H9 (cell line): Measurements from ENCODE around the gene UQCC2. TPM values are rescaled to one million over a fixed set of nuclear protein-coding genes. Genes with fewer than 3 reads are reported as not detected.
A peak's percentile ranks its signal among the peaks of the same experiment; 100 is the strongest.

Experiments used
- DNase-seq: peaks from one replicate; pipeline ENCODE4 v3.0.0-alpha.2; 2017
- H2AFZ ChIP-seq: one replicate; pipeline ENCODE4 v1.6.1; 2013; ENCODE audit warnings: mild to moderate bottlenecking, low read length, control low read depth, moderate library complexity
- H2AK5ac ChIP-seq: 2 replicates; pipeline ENCODE4 v1.6.1; 2013; ENCODE audit warnings: low read length, control low read depth, mixed read lengths; ENCODE audit not compliant: insufficient read length
- H2BK120ac ChIP-seq: one replicate; pipeline ENCODE4 v1.6.1; 2013; ENCODE audit warnings: low read depth, mild to moderate bottlenecking, low read length, control low read depth, inconsistent platforms; ENCODE audit not compliant: poor library complexity, severe bottlenecking
- H2BK12ac ChIP-seq: 2 replicates; pipeline ENCODE4 v1.6.1; 2013; ENCODE audit warnings: low read length, control low read depth, mixed read lengths, low read depth; ENCODE audit not compliant: insufficient read length
- H2BK15ac ChIP-seq: 2 replicates; pipeline ENCODE4 v1.6.1; 2013; ENCODE audit warnings: low read depth, low read length, control low read depth
- H2BK20ac ChIP-seq: one replicate; pipeline ENCODE4 v1.6.1; 2013; ENCODE audit warnings: low read depth, mild to moderate bottlenecking, low read length, control low read depth, inconsistent platforms; ENCODE audit not compliant: poor library complexity, severe bottlenecking
- H2BK5ac ChIP-seq: 2 replicates; pipeline ENCODE4 v1.6.1; 2013; ENCODE audit warnings: low read length, control low read depth, mixed read lengths; ENCODE audit not compliant: insufficient read length
- H3K14ac ChIP-seq: 2 replicates; pipeline ENCODE4 v1.6.1; 2013; ENCODE audit warnings: low read length, control low read depth; ENCODE audit not compliant: insufficient read depth
- H3K18ac ChIP-seq: 2 replicates; pipeline ENCODE4 v1.6.1; 2013; ENCODE audit warnings: low read depth, mild to moderate bottlenecking, mixed read lengths, low read length, control low read depth; ENCODE audit not compliant: insufficient read length
- H3K23ac ChIP-seq: 2 replicates; pipeline ENCODE4 v1.6.1; 2013; ENCODE audit warnings: low read length, control low read depth, mixed read lengths, low read depth; ENCODE audit not compliant: insufficient read length
- H3K23me2 ChIP-seq: 2 replicates; pipeline ENCODE4 v1.6.1; 2013; ENCODE audit warnings: low read depth, mild to moderate bottlenecking, mixed read lengths, low read length, control low read depth; ENCODE audit not compliant: insufficient read length, poor library complexity, severe bottlenecking
- H3K27ac ChIP-seq: 2 replicates; pipeline ENCODE4 v1.5.1; 2013; ENCODE audit warnings: low read length, control low read depth, mixed read lengths, low read depth; ENCODE audit not compliant: insufficient read length
- H3K27me3 ChIP-seq: 2 replicates; pipeline ENCODE4 v1.6.1; 2013; ENCODE audit warnings: low read length, control low read depth, inconsistent platforms; ENCODE audit not compliant: insufficient read depth
- H3K4ac ChIP-seq: 2 replicates; pipeline ENCODE4 v1.6.1; 2013; ENCODE audit warnings: low read depth, mild to moderate bottlenecking, control low read depth, inconsistent platforms, low read length, moderate library complexity
- H3K4me1 ChIP-seq: 2 replicates; pipeline ENCODE4 v1.6.1; 2013; ENCODE audit warnings: low read length, control low read depth, inconsistent platforms; ENCODE audit not compliant: insufficient read depth
- H3K4me2 ChIP-seq: 2 replicates; pipeline ENCODE4 v1.6.1; 2013; ENCODE audit warnings: low read length, control low read depth, mixed read lengths; ENCODE audit not compliant: insufficient read length, insufficient read depth
- H3K56ac ChIP-seq: 2 replicates; pipeline ENCODE4 v1.6.1; 2013; ENCODE audit warnings: low read depth, mild to moderate bottlenecking, mixed read lengths, low read length, control low read depth; ENCODE audit not compliant: insufficient read length
- H3K79me1 ChIP-seq: 2 replicates; pipeline ENCODE4 v1.6.1; 2013; ENCODE audit warnings: low read depth, mild to moderate bottlenecking, moderate library complexity, low read length, control low read depth, inconsistent platforms; ENCODE audit not compliant: insufficient read depth, poor library complexity, severe bottlenecking
- H3K79me2 ChIP-seq: 2 replicates; pipeline ENCODE4 v1.6.1; 2013; ENCODE audit warnings: low read length, control low read depth, inconsistent platforms; ENCODE audit not compliant: insufficient read depth
- H3K9ac ChIP-seq: 2 replicates; pipeline ENCODE4 v1.6.1; 2013; ENCODE audit warnings: low read length, control low read depth, mixed read lengths; ENCODE audit not compliant: insufficient read length; ENCODE audit errors: extremely low read depth
- H3K9me3 ChIP-seq: one replicate; pipeline ENCODE4 v1.6.1; 2013; ENCODE audit warnings: low read depth, low read length, inconsistent platforms; ENCODE audit not compliant: control insufficient read depth
- H3T11ph ChIP-seq: one replicate; pipeline ENCODE4 v1.6.1; 2013; ENCODE audit warnings: mild to moderate bottlenecking, low read length, control low read depth, inconsistent platforms
- H4K20me1 ChIP-seq: one replicate; pipeline ENCODE4 v1.6.1; 2013; ENCODE audit not compliant: control insufficient read depth, insufficient read length, insufficient read depth
- H4K5ac ChIP-seq: 2 replicates; pipeline ENCODE4 v1.6.1; 2013; ENCODE audit warnings: low read depth, mild to moderate bottlenecking, mixed read lengths, low read length, control low read depth; ENCODE audit not compliant: insufficient read length
- H4K8ac ChIP-seq: replicated peaks from 2 replicates; pipeline ENCODE4 v1.6.1; 2013; ENCODE audit warnings: low read length, control low read depth, mixed read lengths, low read depth; ENCODE audit not compliant: insufficient read length
- H4K91ac ChIP-seq: 2 replicates; pipeline ENCODE4 v1.6.1; 2013; ENCODE audit warnings: low read depth, mild to moderate bottlenecking, moderate library complexity, mixed read lengths, low read length, control low read depth; ENCODE audit not compliant: insufficient read length
- H3K27ac Mint-ChIP-seq, 3 experiments: 2 replicates in 2 of 3; 3 replicates in 1 of 3; pipeline ENCODE4 v1.8.0; 2020 to 2021; ENCODE audit warnings: mixed read lengths in 3 of 3, mild to moderate bottlenecking in 1 of 3, moderate library complexity in 1 of 3
- H3K27me3 Mint-ChIP-seq: 2 replicates; pipeline ENCODE4 v1.8.0; 2021; ENCODE audit warnings: low read depth, mild to moderate bottlenecking, moderate library complexity, mixed read lengths
- H3K36me3 Mint-ChIP-seq, 3 experiments: 2 replicates in 2 of 3; 3 replicates in 1 of 3; pipeline ENCODE4 v1.8.0; 2020 to 2021; ENCODE audit warnings: low read depth in 3 of 3, mixed read lengths in 3 of 3; ENCODE audit not compliant: insufficient read depth in 1 of 3
- H3K4me1 Mint-ChIP-seq, 2 experiments: 2 replicates each; pipeline ENCODE4 v1.8.0; 2020; ENCODE audit warnings: mixed read lengths in 2 of 2
- H3K4me3 Mint-ChIP-seq, 2 experiments: 2 replicates in 1 of 2; 3 replicates in 1 of 2; pipeline ENCODE4 v1.8.0; 2020 to 2021; ENCODE audit warnings: mild to moderate bottlenecking in 2 of 2, mixed read lengths in 2 of 2, moderate library complexity in 1 of 2
- H3K9me3 Mint-ChIP-seq, 2 experiments: 2 replicates in 1 of 2; 3 replicates in 1 of 2; pipeline ENCODE4 v1.8.0; 2020; ENCODE audit warnings: mild to moderate bottlenecking in 2 of 2, mixed read lengths in 2 of 2, moderate library complexity in 1 of 2
- CTCF ChIP-seq: fragments of 200-600 bp; sonication (generic); conservative IDR thresholded peaks from 3 replicates; pipeline ENCODE4 v1.8.0; 2021; ENCODE audit warnings: antibody characterized with exemption, mild to moderate bottlenecking
- WGBS: extraction: QIAGEN DNeasy Blood & Tissue Kit; methylation state at CpG from one replicate; pipeline ENCODE4 v1.1.7; 2013; ENCODE audit warnings: missing lambda C conversion rate, low lambda C conversion rate, mixed read lengths; ENCODE audit not compliant: insufficient read length; ENCODE audit errors: extremely low coverage; 5-methylcytosine and 5-hydroxymethylcytosine counted together
- total RNA-seq: library from RNA; stranded (reverse); gene quantifications from 2 replicates; pipeline ENCODE4 v1.2.1, GENCODE V29; 2021

Gene UQCC2
- total RNA-seq, 1 experiment from 2014 or later, result 140 TPM

- no peaks in the 10 kb centered on the region for H3K9me3 ChIP-seq
Observed at GRCh38 chr6:33758815-33759216, 47.3 kb upstream of the UQCC2 start.

More at GRCh38 chr6:33758815-33759216, 47.3 kb upstream of the UQCC2 start:
- Histone ChIP-seq H3K27me3 (no peaks in the 10 kb centered on the region), H3K4me2 (no peak overlapping the region), H2BK12ac (no peak overlapping the region), H2BK5ac (no peak overlapping the region), H2AFZ (no peak overlapping the region), H3K79me1 (no peaks in the 10 kb centered on the region), H3K27ac (no peak overlapping the region), H3K9ac (no peak overlapping the region), H4K91ac (no peak overlapping the region), H3K79me2 (no peaks in the 10 kb centered on the region), H3K14ac (no peak overlapping the region), H3K23me2 (no peaks in the 10 kb centered on the region), H2BK120ac (no peak overlapping the region), H2AK5ac (no peak overlapping the region), H4K8ac (no peak overlapping the region), H3K18ac (no peak overlapping the region), H2BK20ac (no peak overlapping the region), H3K56ac (no peak overlapping the region), H3K4ac (no peak overlapping the region), H2BK15ac (no peak overlapping the region), H3T11ph (no peak overlapping the region), H4K5ac (no peak overlapping the region), H3K23ac (no peak overlapping the region), H4K20me1 (no peaks in the 10 kb centered on the region), H3K4me1 (peaks cover 2% of the 10 kb centered on the region; the same call in 1 of the 2 replicates)
- no peaks in the 10 kb centered on the region for H3K27me3 Mint-ChIP-seq
- H3K27ac Mint-ChIP-seq, result peak overlapping the region in 1 of 3 experiments; percentile 44; a peak in 1 of 7 replicates
- DNase-seq, result no peak
- H3K4me1 Mint-ChIP-seq, result peaks cover 25 to 40% of the 10 kb centered on the region in 2 experiments
- H3K9me3 Mint-ChIP-seq, result no peaks in the 10 kb centered on the region; a peak in 2 of 5 replicates
- no CpG with 5 or more reads among the region's 7 CpGs for WGBS
- no peak for TF ChIP-seq CTCF
- H3K4me3 Mint-ChIP-seq, result no peak overlapping the region
- H3K36me3 Mint-ChIP-seq, result no peaks in the 10 kb centered on the region
